NCI-H526 (cell line): Measurements from ENCODE around the gene TBC1D9B.

Source experiments
- DNase-seq, 2 experiments: peaks; one replicate each; lab custom pipeline; 2025; lab: John Stamatoyannopoulos, UW

The TBC1D9B gene

GRCh38 chr5:179907556-179908324, at the start of gene TBC1D9B:
TSS of gene TBC1D9B (minus strand) at chr5:179907897. CDS start at chr5:179907821, 76 bp downstream.
- DNase-seq: peak in 1 of 2 experiments; percentile 70

GRCh38 chr5:179955630-179956029, 47.9 kb upstream of the TBC1D9B start:
- no peak for DNase-seq

- DNase-seq: no peak
Measured at GRCh38 chr5:179955062-179955461, 47.4 kb upstream of the TBC1D9B start.

- DNase-seq: no peak
Measured at GRCh38 chr5:179954434-179954833, 46.7 kb upstream of the TBC1D9B start.

- DNase-seq: no peak
Measured at GRCh38 chr5:179953987-179954386, 46.3 kb upstream of the TBC1D9B start.

GRCh38 chr5:179936976-179937681, 29.4 kb upstream of the TBC1D9B start:
- no peak for DNase-seq

GRCh38 chr5:179930788-179931473, 23.2 kb upstream of the TBC1D9B start:
- no peak for DNase-seq

GRCh38 chr5:179927824-179928223, 20.1 kb upstream of the TBC1D9B start:
- DNase-seq: no peak

GRCh38 chr5:179926657-179927056, 19.0 kb upstream of the TBC1D9B start:
- DNase-seq: no peak

GRCh38 chr5:179923436-179923835, 15.7 kb upstream of the TBC1D9B start:
- DNase-seq: no peak

GRCh38 chr5:179920175-179920574, 12.5 kb upstream of the TBC1D9B start:
- no peak for DNase-seq

- no peak for DNase-seq
Measured at GRCh38 chr5:179919487-179920060, 11.9 kb upstream of the TBC1D9B start.

- no peak for DNase-seq
Measured at GRCh38 chr5:179918742-179919486, 11.2 kb upstream of the TBC1D9B start.

GRCh38 chr5:179916523-179916922, 8.8 kb upstream of the TBC1D9B start:
- no peak for DNase-seq

- no peak for DNase-seq
Measured at GRCh38 chr5:179915406-179915935, 7.8 kb upstream of the TBC1D9B start.

- no peak for DNase-seq
Measured at GRCh38 chr5:179914032-179914755, 6.5 kb upstream of the TBC1D9B start.

- no peak for DNase-seq
Measured at GRCh38 chr5:179913461-179913860, 5.8 kb upstream of the TBC1D9B start.

- DNase-seq: no peak
Measured at GRCh38 chr5:179912951-179913350, 5.3 kb upstream of the TBC1D9B start.

GRCh38 chr5:179912386-179912785, 4.7 kb upstream of the TBC1D9B start:
- DNase-seq: no peak

GRCh38 chr5:179909224-179909623, 1.5 kb upstream of the TBC1D9B start:
- DNase-seq: no peak

- DNase-seq: peak in 1 of 2 experiments; percentile 17
Measured at GRCh38 chr5:179908528-179908927, 831 bp upstream of the TBC1D9B start.
